Uterus (tissue), 4 donors: ENCODE data around the gene DIAPH2. TPM values are rescaled to one million over a fixed set of nuclear protein-coding genes. Genes with fewer than 3 reads are reported as not detected.
"Not testable (repeated sequence)": the region's sequence is repeated elsewhere in the genome, so short reads cannot be mapped to it uniquely, and the experiment has no call there.

Source experiments
- DNase-seq, 2 donors: peaks; one replicate each; pipeline ENCODE4 v3.0.0-alpha.2; 2019 to 2020
- H3K27ac ChIP-seq, 2 donors: fragments of 200-600 bp; sonication (generic); 1 replicate in 1 of 2; 2 replicates in 1 of 2; pipeline ENCODE4 v1.5.1; 2016 to 2018
- H3K27me3 ChIP-seq, 2 donors: fragments of 200-600 bp; sonication (generic); one replicate each; pipeline ENCODE4 v1.5.1; 2018 to 2019; ENCODE audit warnings: control low read depth in 1 of 2
- H3K36me3 ChIP-seq, 2 donors: fragments of 200-600 bp; sonication (generic); one replicate each; pipeline ENCODE4 v1.5.1; 2019; ENCODE audit warnings: control low read depth in 1 of 2
- H3K4me1 ChIP-seq, 2 donors: fragments of 200-600 bp; sonication (generic); one replicate each; pipeline ENCODE4 v1.5.1; 2018 to 2019; ENCODE audit warnings: control low read depth in 1 of 2
- H3K4me3 ChIP-seq, 2 donors: fragments of 200-600 bp; sonication (generic); 1 replicate in 1 of 2; 2 replicates in 1 of 2; pipeline ENCODE4 v1.5.1; 2018 to 2019; ENCODE audit warnings: mild to moderate bottlenecking in 1 of 2
- H3K9me3 ChIP-seq, 2 donors: fragments of 200-600 bp; sonication (generic); one replicate each; pipeline ENCODE4 v1.5.1; 2019; ENCODE audit warnings: control low read depth in 1 of 2
- POLR2A ChIP-seq, 2 donors: fragments of 450-650 bp; IDR thresholded peaks; one replicate each; pipeline ENCODE4 v1.6.1; 2016; ENCODE audit warnings: antibody characterized with exemption in 2 of 2, mild to moderate bottlenecking in 1 of 2, moderate library complexity in 1 of 2
- intact Hi-C: fragments of 100-400 bp; cut with DNase I; formaldehyde crosslinking; loops from one replicate; pipeline ENCODE4 v1.15.1; 2023; ENCODE audit warnings: low total_unique reads
- total RNA-seq, 4 donors: library from RNA; depleted of rRNA in 3 of 4; stranded (reverse); fragments of >200 nt in 3 of 4; gene quantifications; one replicate each; pipeline versions ENCODE4 v1.1.0 to v1.2.4, GENCODE V29; 2014 to 2023
- TF ChIP-seq, protein P1 (sequence below), 4 experiments: fragments of 200-600 bp in 2 of 4; fragments of 450-650 bp in 2 of 4; sonication (generic) in 2 of 4; IDR thresholded peaks; one replicate each; pipeline ENCODE4 v1.5.1; 2016 to 2019; ENCODE audit warnings: antibody characterized with exemption in 4 of 4, mild to moderate bottlenecking in 2 of 4, moderate library complexity in 1 of 4
- donor health status: DM: yes; HTN: yes; CAD: no.

DIAPH2 gene
- total RNA-seq, 4 donors from 2014 or later: 16.7 to 41.5 (median 30.3) TPM

DNA sequence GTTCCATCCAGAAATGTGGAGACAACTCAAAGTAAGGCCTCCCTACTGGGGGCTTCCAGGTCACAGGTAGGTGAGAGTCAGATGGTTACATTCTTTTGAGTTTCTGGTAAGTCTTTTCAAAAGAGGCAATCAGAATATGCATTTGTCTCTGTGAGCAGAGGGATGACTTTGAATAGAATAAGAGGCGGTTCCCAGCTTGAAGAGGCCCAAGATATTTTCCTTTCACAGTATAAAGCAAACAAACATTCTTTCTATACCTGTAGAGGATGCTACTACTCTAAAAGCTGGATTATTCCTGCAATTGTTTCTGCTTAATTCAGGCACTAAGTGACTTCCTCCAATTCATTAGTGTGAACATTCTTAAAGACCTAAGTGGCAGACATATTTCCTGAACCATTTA is 44.4 kb downstream of the DIAPH2 start:
- H3K4me1 ChIP-seq: no peaks in the 10 kb centered on the region
- H3K27ac ChIP-seq: no peak overlapping the region
- intact Hi-C loops: no loop called here
- H3K27me3 ChIP-seq: no peaks in the 10 kb centered on the region
- TF ChIP-seq, protein P1, sequence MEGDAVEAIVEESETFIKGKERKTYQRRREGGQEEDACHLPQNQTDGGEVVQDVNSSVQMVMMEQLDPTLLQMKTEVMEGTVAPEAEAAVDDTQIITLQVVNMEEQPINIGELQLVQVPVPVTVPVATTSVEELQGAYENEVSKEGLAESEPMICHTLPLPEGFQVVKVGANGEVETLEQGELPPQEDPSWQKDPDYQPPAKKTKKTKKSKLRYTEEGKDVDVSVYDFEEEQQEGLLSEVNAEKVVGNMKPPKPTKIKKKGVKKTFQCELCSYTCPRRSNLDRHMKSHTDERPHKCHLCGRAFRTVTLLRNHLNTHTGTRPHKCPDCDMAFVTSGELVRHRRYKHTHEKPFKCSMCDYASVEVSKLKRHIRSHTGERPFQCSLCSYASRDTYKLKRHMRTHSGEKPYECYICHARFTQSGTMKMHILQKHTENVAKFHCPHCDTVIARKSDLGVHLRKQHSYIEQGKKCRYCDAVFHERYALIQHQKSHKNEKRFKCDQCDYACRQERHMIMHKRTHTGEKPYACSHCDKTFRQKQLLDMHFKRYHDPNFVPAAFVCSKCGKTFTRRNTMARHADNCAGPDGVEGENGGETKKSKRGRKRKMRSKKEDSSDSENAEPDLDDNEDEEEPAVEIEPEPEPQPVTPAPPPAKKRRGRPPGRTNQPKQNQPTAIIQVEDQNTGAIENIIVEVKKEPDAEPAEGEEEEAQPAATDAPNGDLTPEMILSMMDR (IDR thresholded peaks at IDR 0.05): no peak
- no peak for TF ChIP-seq POLR2A (IDR thresholded peaks at IDR 0.05)
- no peaks in the 10 kb centered on the region for H3K36me3 ChIP-seq
- no peak for DNase-seq
- no peaks in the 10 kb centered on the region for H3K9me3 ChIP-seq
- H3K4me3 ChIP-seq: no peak overlapping the region

DNA sequence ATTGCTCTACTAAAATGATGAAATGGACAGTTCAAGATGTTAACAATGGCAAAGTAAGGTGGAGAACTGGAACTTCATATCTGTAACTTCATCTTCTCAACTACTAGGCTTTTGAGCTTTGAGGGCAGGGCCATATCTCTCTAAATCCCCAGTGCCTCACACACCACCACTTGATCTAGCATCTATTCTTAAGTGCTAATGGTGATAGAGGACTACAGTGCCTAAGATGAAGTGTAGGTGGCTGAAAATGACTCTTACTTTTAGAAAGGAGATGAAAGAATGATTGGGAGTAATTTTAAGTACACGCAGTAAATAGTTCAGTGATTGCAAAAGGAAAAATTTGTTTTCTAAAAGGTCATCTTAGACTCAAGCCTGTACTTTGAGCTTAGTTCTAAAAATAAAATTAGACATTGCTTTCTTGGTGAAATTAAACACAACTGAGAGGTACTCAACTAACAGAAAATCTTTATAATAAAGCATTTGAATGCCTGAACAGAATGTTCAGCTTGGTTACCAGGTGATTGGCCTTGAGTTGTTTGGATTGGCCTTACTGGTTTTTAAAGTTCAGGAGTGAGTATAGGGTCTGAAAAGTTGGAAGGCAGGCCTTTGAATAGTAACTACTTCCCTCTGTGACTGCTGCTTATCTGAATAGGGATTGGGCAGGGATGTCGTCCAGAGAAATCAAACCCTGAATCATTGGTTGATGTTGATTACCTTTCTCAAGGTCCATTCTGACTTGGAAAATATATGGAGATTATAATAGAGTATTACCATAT is 45.4 kb downstream of the DIAPH2 start:
- H3K4me1 ChIP-seq: no peaks in the 10 kb centered on the region
- H3K27me3 ChIP-seq: no peaks in the 10 kb centered on the region
- H3K4me3 ChIP-seq: no peak overlapping the region
- intact Hi-C loops: no loop called here
- no peak for TF ChIP-seq POLR2A (IDR thresholded peaks at IDR 0.05)
- TF ChIP-seq, protein P1 (IDR thresholded peaks at IDR 0.05): no peak
- DNase-seq: no peak
- H3K36me3 ChIP-seq: no peaks in the 10 kb centered on the region
- H3K27ac ChIP-seq: no peak overlapping the region
- H3K9me3 ChIP-seq: no peaks in the 10 kb centered on the region

DNA sequence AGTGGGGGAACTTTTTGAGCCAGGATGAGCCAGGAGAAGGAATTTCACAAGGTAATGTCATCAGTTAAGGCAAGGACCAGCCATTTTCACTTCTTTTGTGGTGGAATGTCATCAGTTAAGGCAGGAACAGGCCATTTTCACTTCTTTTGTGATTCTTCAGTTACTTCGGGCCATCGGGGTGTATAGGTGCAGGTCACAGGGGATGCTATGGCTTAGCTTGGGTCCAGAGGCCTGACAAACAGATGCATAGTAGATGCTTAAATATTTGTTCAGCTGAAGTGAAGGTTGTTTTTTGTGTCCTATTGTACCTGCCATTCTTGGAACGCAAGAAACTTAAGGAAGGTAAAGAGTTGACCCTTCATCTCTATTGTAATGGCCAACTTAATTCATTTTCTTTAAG is 46.4 kb downstream of the DIAPH2 start:
- H3K4me3 ChIP-seq, intact Hi-C loops, H3K9me3 ChIP-seq, DNase-seq, H3K27me3 ChIP-seq, H3K36me3 ChIP-seq, H3K4me1 ChIP-seq, H3K27ac ChIP-seq: not testable (repeated sequence)

DNA sequence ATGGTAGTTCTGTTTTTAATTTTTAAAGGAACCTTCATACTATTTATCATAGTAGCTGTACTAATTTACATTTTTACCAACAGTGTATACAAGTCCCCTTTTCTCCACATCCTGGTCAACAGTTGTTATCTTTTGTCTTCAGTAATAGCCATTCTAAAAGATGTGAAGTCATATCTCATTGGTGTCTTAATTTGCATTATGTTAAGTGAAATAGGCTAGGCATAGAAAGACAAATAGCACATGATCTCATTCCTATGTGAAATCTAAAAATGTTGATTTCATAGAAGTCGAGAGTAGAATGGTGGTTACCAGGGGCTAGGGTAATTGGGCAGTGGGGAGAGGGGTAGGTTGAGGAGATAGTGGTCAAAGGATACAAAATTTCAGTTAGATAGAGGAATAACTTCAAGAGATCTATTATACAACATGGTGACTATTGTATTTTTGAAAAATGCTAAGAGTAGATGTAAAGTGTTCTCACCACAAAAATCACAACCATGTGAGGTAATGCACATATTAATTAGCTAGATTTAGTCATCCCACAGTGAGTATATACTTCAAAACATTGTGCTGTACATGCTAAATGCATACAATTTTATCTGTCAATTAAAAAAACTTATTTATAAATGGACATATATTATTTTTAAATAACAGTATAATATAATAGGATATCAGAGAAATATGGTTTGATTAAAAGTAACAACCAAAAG is 58.9 kb downstream of the DIAPH2 start:
- Histone ChIP-seq H3K4me3 (no peak overlapping the region), H3K27ac (no peak overlapping the region), H3K9me3 (no peaks in the 10 kb centered on the region), H3K4me1 (no peaks in the 10 kb centered on the region), H3K27me3 (no peaks in the 10 kb centered on the region), H3K36me3 (no peaks in the 10 kb centered on the region)
- intact Hi-C loops: no loop called here
- TF ChIP-seq, protein P1 (IDR thresholded peaks at IDR 0.05): no peak
- TF ChIP-seq POLR2A (IDR thresholded peaks at IDR 0.05): no peak
- DNase-seq: no peak

DNA sequence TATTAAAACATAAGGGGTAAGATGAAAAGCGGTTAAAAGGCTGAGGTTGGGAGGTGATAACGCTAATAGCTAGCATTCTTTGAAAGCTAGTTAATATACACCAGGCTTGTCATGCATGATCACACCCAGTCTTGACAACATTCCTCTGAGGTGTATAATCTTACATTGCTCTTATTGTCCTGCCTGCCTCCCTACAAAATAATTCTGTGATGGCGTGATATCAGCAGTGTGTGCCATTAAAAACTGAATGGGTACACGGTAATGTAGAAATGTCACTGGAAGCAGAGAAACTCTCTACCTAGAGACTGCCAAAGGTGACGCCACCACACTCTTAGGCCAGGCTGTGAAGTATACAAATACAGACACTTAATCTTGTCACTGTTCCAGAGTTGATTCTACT is 68.1 kb downstream of the DIAPH2 start:
- Histone ChIP-seq H3K4me1 (no peaks in the 10 kb centered on the region), H3K36me3 (no peaks in the 10 kb centered on the region), H3K4me3 (no peak overlapping the region), H3K27ac (no peak overlapping the region), H3K9me3 (no peaks in the 10 kb centered on the region), H3K27me3 (no peaks in the 10 kb centered on the region)
- no peak for DNase-seq
- TF ChIP-seq, protein P1 (IDR thresholded peaks at IDR 0.05): no peak
- TF ChIP-seq POLR2A (IDR thresholded peaks at IDR 0.05): no peak
- intact Hi-C loops: no loop called here
